Measurements from ENCODE around the gene VSTM4.

The VSTM4 gene

GRCh38 chr10:49116509-49117375 lies 1.4 kb upstream of the VSTM4 start:
- DNase-seq = no peak

GRCh38 chr10:49115796-49116508 lies 630 bp upstream of the VSTM4 start:
- DNase-seq = no peak

GRCh38 chr10:49114718-49115014 lies 656 bp downstream of the VSTM4 start:
- no peak for DNase-seq

GRCh38 chr10:49113741-49114141 lies 1.6 kb downstream of the VSTM4 start:
- no peak for DNase-seq

- DNase-seq = no peak
Measured at GRCh38 chr10:49112851-49113250, 2.5 kb downstream of the VSTM4 start.

- no peak for DNase-seq
Measured at GRCh38 chr10:49112098-49112497, 3.2 kb downstream of the VSTM4 start.

- no peak for DNase-seq
Measured at GRCh38 chr10:49111320-49111698, 4.0 kb downstream of the VSTM4 start.

GRCh38 chr10:49110684-49111319 lies 4.5 kb downstream of the VSTM4 start:
- DNase-seq = no peak

GRCh38 chr10:49109669-49110340 lies 5.5 kb downstream of the VSTM4 start:
- no peak for DNase-seq

- no peak for DNase-seq
Measured at GRCh38 chr10:49108656-49109055, 6.7 kb downstream of the VSTM4 start.

GRCh38 chr10:49107887-49108267 lies 7.4 kb downstream of the VSTM4 start:
- DNase-seq = no peak

- DNase-seq = no peak
Measured at GRCh38 chr10:49107111-49107886, 8.0 kb downstream of the VSTM4 start.

GRCh38 chr10:49106451-49106850 lies 8.9 kb downstream of the VSTM4 start:
- no peak for DNase-seq

GRCh38 chr10:49105076-49105475 lies 10.2 kb downstream of the VSTM4 start:
- no peak for DNase-seq

GRCh38 chr10:49104323-49104722 lies 11.0 kb downstream of the VSTM4 start:
- no peak for DNase-seq

GRCh38 chr10:49103761-49104160 lies 11.6 kb downstream of the VSTM4 start:
- DNase-seq = no peak

- no peak for DNase-seq
Measured at GRCh38 chr10:49099046-49099445, 16.3 kb downstream of the VSTM4 start.

GRCh38 chr10:49096890-49097445 lies 18.4 kb downstream of the VSTM4 start:
- DNase-seq = no peak

GRCh38 chr10:49094646-49095045 lies 20.7 kb downstream of the VSTM4 start:
- no peak for DNase-seq

GRCh38 chr10:49093922-49094321 lies 21.4 kb downstream of the VSTM4 start:
- DNase-seq = no peak

- DNase-seq = no peak
Measured at GRCh38 chr10:49092477-49092876, 22.8 kb downstream of the VSTM4 start.

All from T-helper 9 cell (primary cell).